ENCODE results near the gene HOXB4.

HOXB4 gene

DNA sequence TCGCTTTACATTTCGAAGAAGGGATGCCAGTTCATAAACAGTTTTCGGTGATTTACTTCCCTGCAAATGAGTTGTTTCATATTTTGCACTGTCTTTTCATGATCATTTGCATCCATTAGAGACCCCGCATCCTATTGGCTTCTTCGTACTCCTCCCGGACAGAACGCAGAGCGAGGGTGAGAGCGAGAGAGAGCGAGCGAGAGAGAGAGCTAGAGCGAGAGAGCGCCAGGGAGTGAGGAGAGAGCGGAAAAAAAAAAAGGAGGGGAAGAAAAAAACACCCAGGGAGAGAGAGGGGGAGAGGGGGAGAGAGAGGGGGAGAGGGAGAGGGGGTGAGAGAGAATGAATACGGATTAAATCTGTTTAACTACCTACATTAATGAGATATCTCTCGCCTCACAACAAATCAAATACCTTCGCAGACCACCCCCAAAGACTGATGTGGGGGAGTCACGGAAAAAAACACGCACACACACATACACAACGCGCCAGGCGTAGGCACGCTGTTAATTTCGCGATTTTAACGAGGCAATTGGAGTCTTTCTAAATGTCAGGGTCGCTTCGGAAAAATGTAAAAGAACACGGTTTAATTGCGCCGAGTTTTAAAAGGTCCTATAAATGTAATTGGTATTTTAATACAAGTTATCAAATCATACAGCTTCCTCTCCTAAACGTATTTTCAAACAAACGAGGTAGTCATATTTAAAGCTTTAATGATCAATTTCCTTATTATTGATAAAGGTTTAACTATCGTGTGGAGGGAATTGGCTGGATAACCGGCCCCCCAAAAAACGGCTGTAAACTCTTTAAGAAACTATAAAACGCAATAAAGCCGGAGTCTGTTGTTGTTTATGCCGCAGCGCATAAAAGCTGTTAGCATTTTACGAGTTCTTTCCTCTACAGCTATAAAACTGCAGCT is 37.2 kb upstream of the HOXB4 start, which contains the start of gene HOXB8:
HOXB8 (minus strand) TSS at position 246 of the 916 bp plus-strand sequence. CDS start 588 bp downstream, outside the sequence.
- no peak for FAIRE-seq

DNA sequence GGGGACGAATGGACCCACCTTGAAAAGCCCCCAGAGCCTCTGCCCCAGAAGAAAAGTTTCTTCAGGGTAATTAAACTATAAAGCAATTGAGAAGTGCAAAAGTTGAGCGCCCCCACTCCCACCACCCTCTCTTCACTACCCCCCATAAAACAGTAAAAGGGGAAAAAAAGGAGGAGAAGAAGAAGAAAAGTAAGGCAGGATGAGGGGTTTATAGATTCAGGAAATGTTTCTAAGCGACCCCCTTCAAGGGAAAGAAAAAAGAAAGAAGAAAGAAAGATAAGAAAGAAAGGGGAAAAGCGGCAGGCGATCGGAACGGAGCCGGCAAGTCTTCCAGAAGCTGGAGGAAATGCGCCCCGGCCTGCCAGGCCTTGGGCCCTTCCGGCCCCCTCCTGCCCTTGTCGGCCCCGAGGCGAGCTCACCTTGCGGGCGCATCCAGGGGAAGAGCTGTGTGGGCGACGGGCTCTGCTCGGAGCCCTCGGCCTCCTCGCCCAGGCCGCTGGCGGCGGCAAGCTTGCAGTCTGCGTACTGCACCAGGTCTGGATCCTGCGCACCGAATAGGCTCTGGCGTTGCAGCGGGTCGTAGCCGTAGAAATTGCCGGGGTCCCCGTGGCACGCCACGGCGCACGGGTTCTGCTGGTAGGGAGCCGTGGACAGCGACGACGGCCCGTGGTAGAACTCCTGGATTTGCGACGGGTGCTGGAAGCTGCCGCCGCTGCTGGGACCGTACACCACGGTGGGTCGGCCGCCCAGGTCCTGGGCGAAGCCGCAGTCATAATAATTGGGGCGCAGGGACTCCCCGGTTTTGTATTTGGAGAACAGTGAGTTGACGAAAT is 35.9 kb upstream of the HOXB4 start:
- no peak for FAIRE-seq

DNA sequence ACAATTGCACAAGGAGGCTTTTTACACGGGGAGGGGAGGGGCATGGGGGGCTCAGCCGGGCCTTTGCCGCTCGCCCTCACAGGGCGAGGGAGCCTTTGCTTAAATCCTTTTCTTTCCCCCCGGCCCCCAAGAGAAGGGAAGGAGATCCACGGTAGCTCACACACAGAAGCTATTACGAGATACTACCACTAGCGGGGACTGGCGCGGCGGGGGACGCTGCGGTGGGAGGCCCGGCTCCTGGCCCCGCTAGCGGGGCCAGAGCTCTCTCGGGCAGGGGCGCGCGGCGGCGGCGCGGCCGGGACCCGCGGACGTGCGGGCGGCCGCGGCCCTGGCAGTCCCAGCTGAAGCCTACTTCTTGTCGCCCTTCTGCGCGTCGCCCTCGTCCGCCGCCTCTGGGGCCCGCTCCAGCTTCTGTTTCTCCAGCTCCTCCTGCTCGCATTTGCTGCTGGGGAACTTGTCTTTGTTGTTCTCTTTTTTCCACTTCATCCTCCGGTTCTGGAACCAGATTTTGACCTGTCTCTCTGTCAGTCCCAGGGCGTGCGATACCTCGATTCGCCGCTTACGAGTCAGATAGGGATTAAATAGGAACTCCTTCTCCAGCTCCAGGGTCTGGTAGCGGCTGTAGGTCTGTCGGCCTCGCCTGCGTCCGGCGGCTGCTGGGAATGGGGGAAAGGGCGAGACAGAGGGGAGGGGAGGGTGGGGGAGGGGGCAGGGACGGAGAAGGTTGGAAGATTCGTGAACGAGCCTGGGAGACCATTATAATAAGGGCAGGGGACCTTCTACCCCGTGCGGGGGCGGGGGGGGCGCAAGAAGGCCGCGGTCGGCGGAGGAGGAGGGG is 34.9 kb upstream of the HOXB4 start:
- no peak for FAIRE-seq

DNA sequence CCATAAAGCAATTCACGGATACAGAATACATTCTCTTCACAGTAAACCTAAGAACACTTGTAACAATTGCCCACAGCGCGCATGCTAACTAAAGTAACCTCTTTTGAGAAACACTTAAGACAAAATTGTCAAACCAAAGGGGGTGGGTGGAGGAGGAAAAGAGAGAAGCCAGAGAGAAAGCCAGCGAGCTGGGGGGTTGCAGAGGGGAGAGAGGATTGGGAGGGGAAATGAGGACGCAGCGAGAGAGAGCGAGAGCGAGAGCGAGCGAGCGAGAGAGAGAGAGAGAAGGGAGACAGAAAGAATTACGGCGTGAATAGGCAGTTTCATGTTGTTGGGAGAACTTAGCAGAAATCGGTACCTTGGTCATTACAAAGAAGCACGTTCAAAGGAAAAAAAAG is 34.3 kb upstream of the HOXB4 start:
- FAIRE-seq: no peak

DNA sequence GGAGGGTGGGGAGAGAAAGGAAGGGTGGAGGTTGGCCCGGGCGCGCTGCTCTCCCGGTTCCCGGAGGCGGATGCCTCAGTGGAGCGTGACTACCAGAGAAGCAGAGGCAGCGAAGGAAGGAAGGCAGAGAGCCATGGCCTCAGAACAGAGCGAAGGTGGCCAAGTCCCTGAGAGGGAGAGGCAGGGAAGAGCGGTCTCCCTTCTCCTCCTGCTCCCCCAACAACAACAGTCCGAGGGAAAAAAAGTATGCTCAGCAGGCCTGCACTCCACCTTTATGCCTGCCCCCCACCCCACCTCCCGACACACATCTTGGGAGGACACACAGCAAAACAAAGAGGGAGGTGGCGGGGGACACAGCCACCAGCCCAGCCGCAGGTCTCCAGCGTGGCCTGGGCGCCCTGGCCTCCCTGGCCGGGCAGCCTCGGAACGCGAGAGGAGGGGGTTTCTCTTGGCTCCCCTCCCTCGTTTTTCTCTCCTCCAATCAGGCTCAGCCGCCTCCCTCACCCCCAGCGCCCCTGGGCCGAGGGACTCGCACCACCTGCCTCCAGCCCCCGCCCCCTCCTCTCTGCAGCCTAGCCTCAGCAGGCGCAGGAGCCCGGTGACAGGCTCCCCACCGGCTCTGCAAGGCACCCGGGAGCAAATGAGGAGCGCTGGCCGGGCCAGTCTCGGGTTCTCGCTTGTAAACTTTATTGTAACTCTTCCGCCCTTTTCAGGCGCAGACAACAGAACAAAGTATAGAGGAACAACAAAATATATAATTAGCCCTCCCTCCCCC is 33.7 kb upstream of the HOXB4 start:
- no peak for FAIRE-seq

DNA sequence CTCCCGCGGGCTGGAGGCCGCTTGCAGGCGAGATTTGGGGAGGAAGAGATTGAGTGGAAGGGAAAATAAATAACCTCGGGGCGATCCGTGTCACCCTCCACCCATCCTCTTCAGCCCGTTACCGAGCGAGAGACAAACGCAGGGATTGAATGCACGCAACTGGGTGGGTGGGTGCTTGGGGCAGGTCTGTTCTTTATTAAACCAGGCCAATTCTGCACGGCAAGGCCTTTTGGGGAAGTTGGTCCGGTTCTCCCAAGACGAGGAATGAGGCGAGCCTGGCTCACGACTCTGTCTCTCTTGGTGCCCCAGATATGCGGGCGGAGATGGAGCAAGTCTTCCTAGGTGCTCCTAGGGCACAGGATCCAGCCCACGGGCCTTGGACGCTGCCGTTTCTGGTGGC is 33.1 kb upstream of the HOXB4 start:
- no peak for FAIRE-seq

DNA sequence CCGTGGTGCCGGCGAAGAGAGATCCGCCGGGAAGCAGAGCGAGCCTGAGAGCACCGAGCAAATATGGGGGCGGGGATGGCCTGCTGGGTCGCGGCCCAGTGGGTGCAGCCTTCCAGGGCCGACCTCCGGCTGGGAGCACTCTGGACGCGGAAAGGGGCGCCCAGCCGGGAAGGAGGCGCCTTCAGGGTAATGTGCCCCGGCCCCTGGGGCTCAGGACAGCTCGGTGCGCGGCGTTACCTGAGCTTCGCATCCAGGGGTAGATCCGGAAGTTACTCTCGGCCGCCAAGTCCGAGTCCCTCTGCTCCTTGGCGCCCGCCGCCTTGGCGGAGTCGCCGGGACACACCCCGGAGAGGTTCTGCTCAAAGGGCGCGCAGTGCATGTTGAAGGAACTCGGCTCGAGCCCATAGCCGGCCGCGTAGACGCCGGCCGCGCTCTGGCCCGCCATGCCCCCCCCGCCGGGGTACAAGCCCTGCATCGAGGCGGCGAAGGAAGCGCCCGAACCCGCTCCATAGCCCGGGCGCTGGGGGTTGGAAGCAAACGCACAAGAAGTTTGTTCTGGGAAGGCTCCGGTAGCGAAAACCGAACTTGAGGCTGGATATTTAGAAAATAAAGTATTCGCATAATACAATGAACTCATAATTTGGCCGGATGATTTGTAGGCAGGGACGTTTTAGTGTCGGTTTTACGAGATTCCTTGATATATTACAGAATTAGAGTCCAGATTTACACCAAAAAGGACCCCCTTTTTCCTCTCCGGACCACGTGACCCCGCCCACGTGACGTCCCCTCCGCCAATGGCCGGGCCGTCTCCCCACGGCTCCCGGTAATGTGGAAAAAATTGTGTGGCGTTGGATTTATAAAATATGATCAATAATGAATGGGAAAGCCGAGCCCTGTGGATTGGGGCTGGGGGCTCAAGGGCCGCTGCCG is 32.4 kb upstream of the HOXB4 start, which contains the start of gene HOXB7:
HOXB7 (minus strand) TSS at position 736 of the 930 bp plus-strand sequence; CDS start at position 637, 99 bp downstream.
- FAIRE-seq: no peak

DNA sequence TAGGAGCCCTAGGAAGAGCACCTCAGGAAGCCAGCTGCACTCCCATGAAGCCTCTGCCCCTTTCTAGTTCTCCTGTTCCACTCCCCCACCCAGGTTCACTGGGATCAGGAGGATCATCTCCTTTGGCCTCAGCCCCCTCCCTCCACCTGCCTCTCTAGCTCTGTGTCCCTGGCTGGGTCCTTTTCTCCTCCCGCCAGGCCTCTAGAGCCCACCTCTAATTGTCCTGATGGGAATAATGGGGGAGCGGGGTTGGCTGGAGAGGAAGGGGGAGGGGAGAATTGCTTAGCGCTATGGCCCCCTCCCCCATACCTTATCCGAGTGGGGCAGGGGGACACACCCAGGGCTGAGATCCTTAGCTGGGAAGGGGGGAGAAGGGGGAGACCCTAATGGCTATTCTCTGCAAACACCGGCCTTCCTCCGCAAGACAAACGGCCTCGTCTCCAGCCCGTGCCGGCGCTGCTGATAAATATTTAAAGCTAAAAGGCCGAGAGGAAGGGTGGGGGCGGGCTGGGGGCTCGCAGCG is 31.7 kb upstream of the HOXB4 start:
- no peak for FAIRE-seq

DNA sequence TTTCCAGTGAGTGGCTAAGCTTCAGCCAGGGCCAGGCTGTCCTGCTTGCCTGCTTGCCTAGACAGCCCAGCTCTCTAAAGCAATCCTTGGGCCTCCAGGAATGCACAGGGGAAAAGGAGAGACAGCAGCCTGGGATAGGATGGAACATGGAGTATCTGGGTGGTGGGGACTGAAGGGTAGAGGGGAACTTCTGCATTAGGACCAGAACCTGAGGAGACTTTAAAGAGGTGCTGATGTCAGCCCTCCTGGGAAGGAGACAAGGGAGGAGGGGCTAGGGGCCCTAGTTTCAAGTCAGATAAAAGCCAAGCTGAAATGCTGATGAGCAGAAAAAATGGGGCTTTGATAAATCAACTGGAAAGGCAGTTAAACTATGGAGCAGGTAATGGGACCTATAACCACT is 30.9 kb upstream of the HOXB4 start:
- FAIRE-seq: no peak

DNA sequence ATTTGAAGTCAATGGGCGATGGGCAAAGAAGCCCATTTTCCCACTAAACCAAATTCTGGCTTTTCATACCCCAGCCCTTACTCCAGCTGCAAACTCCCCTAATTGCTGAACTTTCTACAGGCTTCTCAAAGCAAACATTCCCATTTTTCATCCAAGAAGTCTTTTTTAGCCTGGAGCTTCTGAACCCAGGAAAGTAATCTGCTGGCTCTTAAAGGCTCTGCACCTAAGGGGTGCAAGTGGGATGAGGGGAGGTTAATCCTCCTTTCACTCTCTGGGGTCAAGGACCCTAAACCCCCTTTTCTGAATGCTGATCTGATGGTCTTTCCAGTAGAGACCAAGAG is 30.3 kb upstream of the HOXB4 start:
- FAIRE-seq: no peak

DNA sequence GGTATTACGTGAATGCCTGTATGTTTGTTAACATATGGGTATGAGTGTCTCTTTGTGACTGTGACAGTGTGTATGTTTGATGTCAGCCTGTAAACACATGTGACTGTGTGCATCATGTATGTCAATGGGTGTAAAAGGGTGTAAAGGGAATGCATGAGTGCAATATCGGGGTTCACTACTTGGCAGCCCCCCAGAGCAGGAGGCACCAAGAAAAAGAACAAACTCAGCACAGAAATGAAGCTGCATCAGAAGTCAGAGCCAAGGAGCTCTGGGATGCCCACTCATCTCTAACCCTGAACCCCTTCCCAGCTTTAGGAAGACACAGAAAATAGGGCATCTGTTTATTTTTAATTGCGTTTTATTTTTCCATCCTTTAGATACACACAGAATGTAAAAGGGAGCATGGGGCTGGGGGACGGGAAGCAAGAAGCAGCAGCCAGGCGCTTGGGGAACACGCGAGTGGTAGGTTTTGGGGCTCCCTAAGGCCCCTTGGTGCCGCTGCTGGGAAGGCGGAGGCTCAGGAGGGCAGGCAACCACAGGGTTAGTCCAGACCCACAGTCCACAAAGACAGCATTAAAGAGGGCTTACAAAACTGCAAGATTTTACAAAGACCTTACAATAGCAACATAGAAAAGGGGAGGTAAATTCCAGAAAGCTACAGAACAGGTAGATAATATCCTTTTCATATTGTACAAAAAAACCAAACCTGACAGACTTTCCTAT is 28.9 kb upstream of the HOXB4 start:
- FAIRE-seq: no peak

DNA sequence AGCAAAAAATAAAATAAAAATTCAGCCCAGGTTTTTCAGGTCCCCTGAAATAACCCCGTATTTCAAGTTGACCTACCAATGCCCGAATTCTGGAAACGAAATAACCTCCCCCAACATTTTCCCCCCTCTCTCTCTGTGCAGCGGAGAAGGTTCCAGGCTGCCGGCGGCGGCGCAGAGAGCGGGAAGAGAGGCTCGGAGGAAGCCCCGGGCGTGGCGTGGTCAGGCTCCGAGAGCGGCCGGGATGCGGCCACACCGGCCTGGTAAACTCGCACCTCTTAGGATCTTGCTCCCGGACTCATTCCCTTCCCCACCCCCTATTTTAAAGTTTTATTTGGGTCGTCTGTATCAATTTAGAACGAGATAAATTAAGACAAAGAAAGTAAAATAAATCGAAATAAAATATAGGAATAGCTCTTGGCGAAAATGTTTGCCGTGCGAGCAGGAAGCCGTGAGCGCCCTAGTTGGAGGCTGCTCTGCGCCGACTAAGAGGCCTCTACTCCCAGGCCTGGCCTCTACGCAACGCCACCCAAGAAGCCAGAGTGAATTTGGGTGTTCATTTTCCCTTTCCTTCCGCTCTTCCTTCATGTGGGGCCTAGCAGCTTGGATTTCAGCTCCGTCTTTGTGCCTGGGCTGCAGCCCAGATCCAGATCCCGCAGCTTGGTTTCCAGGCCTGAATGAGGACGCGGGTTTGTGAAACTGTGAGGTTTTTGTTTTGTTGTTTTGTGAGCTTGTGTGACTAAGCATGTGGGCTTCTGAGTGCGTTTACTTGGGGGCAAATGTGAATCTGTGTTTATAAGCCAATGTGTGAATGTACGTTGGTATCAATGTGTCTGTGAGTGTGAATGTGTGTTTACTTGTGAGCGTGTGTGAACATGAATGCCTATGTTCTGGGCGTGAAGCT is 28.1 kb upstream of the HOXB4 start:
- no peak for FAIRE-seq

DNA sequence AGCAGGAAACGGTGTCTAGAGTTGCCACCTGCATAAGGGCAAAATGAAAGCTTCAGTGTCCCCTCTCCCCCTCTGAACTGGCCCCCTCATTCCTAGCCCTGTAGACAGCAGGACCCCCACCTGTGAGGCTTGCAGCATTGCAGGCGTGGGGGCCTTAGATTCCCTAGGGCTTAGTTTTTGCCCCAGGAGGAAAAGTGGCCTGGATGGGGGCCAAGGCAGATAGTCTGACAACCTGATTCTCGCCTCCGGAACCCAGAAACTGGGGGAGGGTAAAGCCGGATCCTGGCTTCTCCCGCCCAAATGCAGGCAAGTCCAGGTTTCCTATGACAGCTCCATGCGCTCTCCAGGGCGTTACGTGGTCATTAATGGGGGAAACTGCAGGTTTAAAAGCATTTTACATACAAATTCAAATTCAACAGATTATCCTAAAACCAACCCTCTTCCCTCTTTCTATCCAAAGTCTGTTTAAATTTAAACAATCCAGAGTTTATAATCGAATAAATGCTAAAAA is 27.3 kb upstream of the HOXB4 start:
- no peak for FAIRE-seq

DNA sequence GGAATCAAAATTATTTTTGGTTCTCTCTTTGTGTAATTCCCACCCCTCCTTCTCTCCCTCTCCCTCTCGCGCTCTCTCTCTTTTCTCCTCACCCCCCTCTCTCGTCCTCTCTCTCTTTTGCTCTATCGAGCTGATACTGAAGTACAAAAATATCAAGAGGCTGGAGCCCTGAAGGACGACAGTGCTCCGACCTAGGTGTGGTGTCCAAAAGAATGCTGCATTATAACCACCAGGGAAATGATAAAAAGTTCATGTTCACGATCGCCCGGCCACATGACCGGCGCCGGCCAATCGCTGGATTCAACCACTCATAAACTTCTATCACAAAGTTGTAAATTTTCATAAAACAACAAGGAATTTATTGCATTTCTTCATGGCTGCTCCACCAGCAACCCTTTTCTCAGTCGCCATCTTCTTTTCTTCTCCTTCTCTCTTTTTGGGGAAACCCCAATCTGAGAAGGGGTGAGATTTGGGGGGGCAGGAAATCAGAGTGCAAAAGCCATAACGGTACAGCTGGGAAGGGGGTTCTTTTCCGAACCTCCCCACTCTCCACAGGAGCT is 26.7 kb upstream of the HOXB4 start, which contains the start of gene HOXB6:
HOXB6 (minus strand) TSS at position 217 of the 560 bp plus-strand sequence. CDS start 6,836 bp downstream, outside the sequence.
- FAIRE-seq: no peak

DNA sequence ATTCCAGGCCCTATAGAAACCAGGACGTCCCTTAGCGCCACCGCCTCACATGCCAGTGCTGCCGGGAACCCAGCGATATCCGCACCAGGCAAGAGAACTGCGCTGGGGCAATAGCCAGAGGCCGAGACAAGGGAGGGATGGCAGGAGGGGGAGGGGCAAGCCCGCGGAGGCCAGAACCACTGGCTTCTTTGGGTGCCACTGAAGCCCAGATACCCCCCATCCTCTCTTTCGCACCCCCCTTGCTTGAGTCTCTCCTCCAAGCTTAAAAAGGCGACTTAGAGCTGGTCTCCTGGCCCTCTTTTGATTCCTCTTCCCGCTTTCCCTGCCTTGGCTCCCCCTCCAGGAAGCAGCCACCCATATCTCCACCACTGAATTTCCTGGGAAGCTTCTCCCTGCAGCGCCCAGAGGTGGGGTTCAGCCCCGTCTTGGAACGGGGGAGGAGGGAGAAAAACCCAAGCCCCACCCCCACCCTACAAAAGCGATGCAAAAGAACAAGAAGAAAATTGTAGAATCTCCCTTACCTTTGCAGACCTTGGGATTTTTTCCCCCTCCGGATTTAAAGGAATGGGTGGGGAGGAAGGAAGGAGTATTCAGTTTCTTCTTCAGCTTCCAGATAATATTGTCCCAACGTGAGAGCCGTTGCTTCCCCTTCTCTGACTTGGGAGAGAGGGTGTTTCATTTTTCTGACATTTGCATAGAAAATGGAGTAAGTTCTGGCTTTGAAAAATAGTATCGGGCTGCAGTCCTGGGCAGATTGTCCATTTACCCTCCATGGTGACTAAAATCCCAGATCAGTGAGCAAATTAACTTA is 26.0 kb upstream of the HOXB4 start:
- no peak for FAIRE-seq

DNA sequence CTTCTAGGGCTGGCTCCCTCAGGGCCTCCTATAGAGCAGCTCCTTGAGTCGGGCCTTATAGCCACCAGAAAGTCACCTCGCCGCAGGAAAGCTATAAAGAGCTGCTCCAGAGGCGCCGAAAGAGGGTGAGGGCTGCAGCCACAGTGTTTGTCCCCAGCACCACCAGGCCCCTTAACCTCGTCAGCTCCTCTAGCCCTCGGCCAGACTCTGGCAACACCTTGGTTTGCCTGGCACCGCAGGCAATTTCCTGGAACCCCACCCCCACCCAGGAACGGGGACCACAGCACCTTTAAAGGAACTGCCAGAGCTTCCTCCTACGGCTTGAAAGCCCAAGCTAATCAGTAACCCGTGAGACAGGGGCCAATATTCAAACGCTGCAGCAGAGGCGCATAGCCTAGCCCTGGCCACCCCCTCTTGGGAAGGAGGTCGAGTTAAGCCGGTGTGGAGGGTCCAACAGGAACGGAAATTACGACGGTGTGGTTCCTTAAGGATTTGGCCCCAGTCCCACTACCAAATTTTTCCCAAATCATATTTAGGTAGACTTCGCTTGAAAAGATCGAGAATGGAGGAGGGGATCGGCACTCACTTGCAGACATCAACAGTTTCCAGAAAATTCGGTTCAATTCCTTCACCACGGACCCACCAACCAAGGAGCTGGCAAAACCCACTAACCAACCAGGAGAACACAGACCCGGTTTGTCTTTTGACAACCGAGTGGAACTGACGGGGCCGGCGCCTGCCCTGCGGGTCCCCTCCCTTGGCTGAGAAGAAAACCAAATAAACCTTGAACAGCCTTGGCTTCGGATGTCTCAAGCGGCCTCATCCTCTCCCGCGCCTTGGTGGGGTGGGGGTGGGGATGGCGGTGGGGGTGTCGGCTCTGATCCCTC is 23.6 kb upstream of the HOXB4 start:
- FAIRE-seq: no peak
